Measurements from ENCODE around the gene ZSWIM7. TPM values are rescaled to one million over a fixed set of nuclear protein-coding genes. Genes with fewer than 3 reads are reported as not detected.

Gene ZSWIM7
- polyA plus RNA-seq, 4 donors: 40.6 to 62.6 (median 47.6) TPM

- DNase-seq (ENCODE audit: low read depth in 4 of 4, low spot score in 3 of 4): no peak
Observed at GRCh38 chr17:15935891-15936290, 63.6 kb downstream of the ZSWIM7 start.

GRCh38 chr17:15934866-15935265 is 64.6 kb downstream of the ZSWIM7 start:
- no peak for DNase-seq (ENCODE audit: low read depth in 4 of 4, low spot score in 3 of 4)

GRCh38 chr17:15931394-15931793 is 68.1 kb downstream of the ZSWIM7 start:
- DNase-seq (ENCODE audit: low read depth in 4 of 4, low spot score in 3 of 4): no peak

- no peak for DNase-seq (ENCODE audit: low read depth in 4 of 4, low spot score in 3 of 4)
Observed at GRCh38 chr17:15930426-15930825, 69.1 kb downstream of the ZSWIM7 start.

- no peak for DNase-seq (ENCODE audit: low read depth in 4 of 4, low spot score in 3 of 4)
Observed at GRCh38 chr17:15929941-15930340, 69.6 kb downstream of the ZSWIM7 start.

GRCh38 chr17:15928286-15928785 is 71.2 kb downstream of the ZSWIM7 start:
- DNase-seq (ENCODE audit: low read depth in 4 of 4, low spot score in 3 of 4): no peak

Other genes with a start within 250 kb of the ZSWIM7 start
- gene ADORA2B, start 54.6 kb downstream of the ZSWIM7 start, polyA plus RNA-seq (ENCODE audit: insufficient read length in 4 of 4): 1 to 10 TPM; 1.0 to 7.3 (median 2.8) TPM
- gene TTC19, start 120 bp upstream of the ZSWIM7 start, polyA plus RNA-seq (ENCODE audit: insufficient read length in 4 of 4): 10 to 100 TPM; 58.4 to 62.8 (median 60.5) TPM
- gene NCOR1, start 215.8 kb upstream of the ZSWIM7 start, polyA plus RNA-seq (ENCODE audit: insufficient read length in 4 of 4): 100 to 1,000 TPM in 3 of 4 donors, 10 to 100 TPM in 1; 94.2 to 111 (median 108) TPM
- 10 to 100 TPM; 23.6 to 28.9 (median 26.0) TPM for gene PIGL, start 217.5 kb upstream of the ZSWIM7 start, polyA plus RNA-seq (ENCODE audit: insufficient read length in 4 of 4)